Thoracic aorta (tissue), 2 donors: ENCODE data around the gene RFTN1. TPM values are rescaled to one million over a fixed set of nuclear protein-coding genes. Genes with fewer than 3 reads are reported as not detected.

ENCODE experiments used
- ATAC-seq: fragments of 150-250 bp; one replicate; pipeline ENCODE4 v1.8.0; 2017; ENCODE audit warnings: low read depth; ENCODE audit not compliant: insufficient number of reproducible peaks, low FRiP score
- DNase-seq: peaks from one replicate; pipeline ENCODE4 v3.0.0-alpha.2; 2020; ENCODE audit warnings: low spot score
- H3K27ac ChIP-seq, 2 donors: fragments of 200-600 bp; sonication (generic); 1 replicate in 1 of 2; 2 replicates in 1 of 2; pipeline ENCODE4 v1.5.1; 2016; ENCODE audit warnings: mild to moderate bottlenecking in 2 of 2, moderate library complexity in 2 of 2
- H3K27me3 ChIP-seq: fragments of 200-600 bp; sonication (generic); replicated peaks from 2 replicates; pipeline ENCODE4 v1.6.0; 2016; ENCODE audit warnings: mild to moderate bottlenecking; ENCODE audit not compliant: insufficient read depth
- H3K36me3 ChIP-seq: fragments of 200-600 bp; sonication (generic); one replicate; pipeline ENCODE4 v1.5.1; 2016
- H3K4me1 ChIP-seq, 2 donors: fragments of 200-600 bp; sonication (generic); 1 replicate in 1 of 2; 2 replicates in 1 of 2; pipeline versions ENCODE4 v1.5.1 to v1.6.0; 2016; ENCODE audit warnings: low read depth in 2 of 2, mild to moderate bottlenecking in 1 of 2; ENCODE audit not compliant: control insufficient read depth in 1 of 2
- H3K4me3 ChIP-seq: fragments of 200-600 bp; sonication (generic); 2 replicates; pipeline ENCODE4 v1.5.1; 2016; ENCODE audit warnings: mild to moderate bottlenecking
- H3K9me3 ChIP-seq: fragments of 200-600 bp; sonication (generic); 2 replicates; pipeline ENCODE4 v1.5.1; 2016
- CTCF ChIP-seq: fragments of 200-600 bp; sonication (generic); IDR thresholded peaks from one replicate; pipeline ENCODE4 v1.5.1; 2019; ENCODE audit warnings: antibody characterized with exemption
- total RNA-seq, 2 donors: library from RNA; depleted of rRNA; stranded (reverse); fragments of >200 nt; gene quantifications; one replicate each; pipeline versions ENCODE4 v1.1.0 to v1.2.3, GENCODE V29; 2016

RFTN1 gene
- total RNA-seq, 2 donors from 2014 or later = 69.7 to 108 TPM

- Histone ChIP-seq H3K9me3 (no peaks in the 10 kb centered on the region), H3K4me1 (peaks cover 4 to 10% of the 10 kb centered on the region in 2 donors), H3K36me3 (no peaks in the 10 kb centered on the region), H3K4me3 (no peak overlapping the region), H3K27ac (no peak overlapping the region), H3K27me3 (no peaks in the 10 kb centered on the region)
- ATAC-seq = no peak
- TF ChIP-seq CTCF = no peak
- no peak for DNase-seq
Measured at GRCh38 chr3:16380421-16380820, 133.1 kb downstream of the RFTN1 start.

GRCh38 chr3:16379838-16380237 lies 133.7 kb downstream of the RFTN1 start:
- Histone ChIP-seq H3K9me3 (no peaks in the 10 kb centered on the region), H3K4me3 (no peak overlapping the region), H3K27me3 (no peaks in the 10 kb centered on the region), H3K4me1 (peaks cover 4 to 10% of the 10 kb centered on the region in 2 donors), H3K27ac (no peak overlapping the region), H3K36me3 (no peaks in the 10 kb centered on the region)
- DNase-seq = no peak
- TF ChIP-seq CTCF = no peak
- no peak for ATAC-seq

GRCh38 chr3:16378920-16379319 lies 134.6 kb downstream of the RFTN1 start:
- Histone ChIP-seq H3K4me1 (peaks cover 4 to 10% of the 10 kb centered on the region in 2 donors), H3K27me3 (no peaks in the 10 kb centered on the region), H3K4me3 (no peak overlapping the region), H3K36me3 (no peaks in the 10 kb centered on the region), H3K9me3 (no peaks in the 10 kb centered on the region), H3K27ac (peak overlapping the region in 1 of 2 donors; percentile 11)
- no peak for ATAC-seq
- TF ChIP-seq CTCF = no peak
- no peak for DNase-seq

GRCh38 chr3:16378415-16378814 lies 135.1 kb downstream of the RFTN1 start:
- Histone ChIP-seq H3K4me1 (peaks cover 4 to 15% of the 10 kb centered on the region in 2 donors), H3K4me3 (no peak overlapping the region), H3K9me3 (no peaks in the 10 kb centered on the region), H3K27me3 (no peaks in the 10 kb centered on the region), H3K36me3 (no peaks in the 10 kb centered on the region), H3K27ac (peak overlapping the region in 1 of 2 donors; percentile 11)
- no peak for DNase-seq
- no peak for TF ChIP-seq CTCF
- no peak for ATAC-seq

- TF ChIP-seq CTCF = no peak
- ATAC-seq = no peak
- Histone ChIP-seq H3K27ac (peak overlapping the region in 1 of 2 donors; percentile 11), H3K4me1 (peaks cover 4 to 21% of the 10 kb centered on the region in 2 donors), H3K9me3 (no peaks in the 10 kb centered on the region), H3K4me3 (no peak overlapping the region), H3K27me3 (no peaks in the 10 kb centered on the region), H3K36me3 (no peaks in the 10 kb centered on the region)
- no peak for DNase-seq
Measured at GRCh38 chr3:16377847-16378302, 135.6 kb downstream of the RFTN1 start.
